HG03097 (cell line): ENCODE data around the gene NOD1.
"Not testable (repeated sequence)": the region's sequence is repeated elsewhere in the genome, so short reads cannot be mapped to it uniquely, and the experiment has no call there.

Experiments used
- ATAC-seq: cut with Tn5 transposase; IDR thresholded peaks from one replicate; pipeline ENCODE4 v1.9.1; 2021; ENCODE audit not compliant: unreplicated experiment, low FRiP score

Gene NOD1

DNA sequence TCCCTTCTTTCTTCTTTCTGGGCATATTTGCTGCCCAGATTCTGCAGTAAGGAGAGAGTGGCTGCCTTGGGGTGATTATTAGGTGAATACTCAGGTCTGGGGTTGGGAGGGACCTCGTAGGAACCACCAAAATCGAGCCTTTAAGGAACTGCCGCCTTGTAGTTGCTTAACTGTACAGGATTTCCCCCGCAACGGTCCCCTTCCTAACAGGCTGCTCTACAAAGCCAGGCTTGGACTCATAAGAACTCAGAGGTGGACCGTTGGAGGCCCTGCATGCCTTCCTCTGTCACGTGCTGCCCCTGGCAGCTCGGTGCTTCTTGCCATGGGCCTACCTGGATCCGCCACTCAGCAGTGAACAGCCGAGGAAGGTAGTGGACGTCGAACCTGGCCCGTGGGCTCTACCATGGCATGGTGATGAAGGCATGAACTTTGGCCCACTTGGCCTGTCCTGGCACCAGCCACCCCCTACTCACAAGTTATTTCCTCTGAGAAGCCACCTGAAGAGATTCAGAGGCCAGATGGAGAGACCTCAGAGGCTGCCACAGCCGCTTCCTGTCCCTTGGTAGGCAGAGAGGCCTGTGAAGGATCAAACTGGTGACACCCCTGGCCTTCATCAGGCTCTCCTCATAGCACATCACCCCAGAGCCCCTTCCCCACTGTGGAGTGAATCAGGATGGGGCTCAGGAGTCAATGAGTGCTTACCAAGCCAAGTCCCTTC, 54.6 kb downstream of the NOD1 start:
- no peak for ATAC-seq

DNA sequence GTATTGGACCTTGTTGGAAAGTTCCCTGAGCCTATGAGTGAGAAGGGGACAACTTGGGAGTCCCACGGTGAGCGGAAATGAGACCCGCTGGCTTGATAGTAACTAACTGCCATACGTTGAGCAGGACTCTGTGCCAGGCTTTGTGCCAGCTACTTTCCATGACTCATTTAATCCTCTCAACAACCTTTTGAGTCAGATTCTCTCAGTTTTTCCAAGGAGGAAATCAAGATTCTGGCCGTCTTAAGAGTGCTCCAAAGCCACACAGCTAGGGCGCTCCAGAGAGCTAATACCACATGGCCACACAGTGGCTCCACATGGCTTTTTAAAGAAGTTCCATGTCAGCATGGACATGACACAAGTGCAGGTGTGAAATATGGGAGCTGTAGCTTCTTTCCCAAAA, 55.7 kb downstream of the NOD1 start:
- ATAC-seq, result no peak

DNA sequence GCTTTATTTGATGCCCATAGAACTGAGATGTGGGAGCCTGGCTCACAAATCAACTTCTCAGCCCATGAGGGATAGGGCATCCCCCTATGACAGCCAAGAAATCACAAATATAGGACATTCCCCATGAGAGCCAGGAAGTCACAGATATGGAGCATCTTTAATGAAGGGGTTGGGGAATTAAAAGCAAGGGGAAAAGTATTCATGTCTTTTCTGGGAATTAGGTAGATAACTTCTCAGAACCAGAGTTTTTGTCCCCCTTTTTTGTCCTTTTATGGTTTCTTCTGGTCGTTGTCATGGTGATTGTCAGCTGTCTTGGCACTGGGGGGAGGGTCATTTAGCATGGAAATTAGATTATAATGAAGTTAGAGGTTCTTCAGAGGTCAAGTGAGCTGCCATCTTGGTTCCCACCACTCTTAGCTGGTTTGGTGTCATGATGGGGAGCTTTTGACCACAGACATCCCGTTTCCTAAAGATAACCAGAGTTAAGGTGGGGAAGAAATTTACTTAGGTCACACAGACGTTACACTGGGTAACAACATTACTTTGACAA, 56.9 kb downstream of the NOD1 start:
- no peak for ATAC-seq

DNA sequence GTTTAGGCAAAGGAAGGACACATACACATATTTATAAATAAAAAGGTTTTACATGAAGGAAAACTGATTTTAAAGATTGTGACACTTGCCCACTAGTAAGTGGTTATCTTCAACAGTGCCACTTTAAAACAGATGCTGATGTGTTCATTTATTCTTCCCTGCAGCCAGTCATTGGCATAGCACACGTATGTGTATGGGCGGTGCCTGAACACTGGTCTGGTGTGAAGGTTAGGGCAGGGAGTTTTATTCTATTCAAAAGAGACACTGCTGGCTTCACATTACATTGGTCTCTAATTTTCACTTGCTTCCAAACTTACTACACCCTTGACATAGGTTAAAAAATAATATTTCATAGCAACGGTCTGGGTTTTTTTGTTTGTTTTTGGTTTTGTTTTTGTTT, 57.9 kb downstream of the NOD1 start:
- no peak for ATAC-seq

DNA sequence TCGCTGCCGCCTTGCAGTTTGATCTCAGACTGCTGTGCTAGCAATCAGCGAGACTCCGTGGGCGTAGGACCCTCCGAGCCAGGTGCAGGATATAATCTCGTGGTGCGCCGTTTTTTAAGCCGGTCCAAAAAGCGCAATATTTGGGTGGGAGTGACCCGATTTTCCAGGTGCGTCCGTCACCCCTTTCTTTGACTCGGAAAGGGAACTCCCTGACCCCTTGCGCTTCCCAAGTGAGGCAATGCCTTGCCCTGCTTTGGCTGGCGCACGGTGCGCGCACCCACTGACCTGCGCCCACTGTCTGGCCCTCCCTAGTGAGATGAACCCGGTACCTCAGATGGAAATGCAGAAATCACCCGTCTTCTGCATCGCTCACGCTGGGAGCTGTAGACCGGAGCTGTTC, 58.5 kb downstream of the NOD1 start:
- ATAC-seq, result not testable (repeated sequence)

DNA sequence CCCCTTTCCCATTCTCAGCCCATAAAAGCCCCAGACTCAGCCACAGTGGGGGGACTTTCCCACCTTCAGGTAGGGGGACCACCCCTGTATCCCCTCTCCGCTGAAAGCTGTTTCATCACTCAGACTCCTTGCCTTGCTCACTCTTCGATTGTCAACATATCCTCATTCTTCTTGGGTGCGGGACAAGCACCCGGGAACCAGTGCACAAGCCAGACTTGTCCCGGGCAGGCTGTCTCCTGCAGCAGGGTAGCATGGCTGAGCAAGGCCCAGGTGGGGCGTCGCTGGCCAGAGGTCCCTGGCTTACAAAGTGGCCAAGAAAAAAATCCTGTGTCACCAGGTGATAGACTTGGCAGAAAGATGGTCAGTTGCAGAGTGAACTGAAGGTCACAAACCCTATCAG, 64.7 kb downstream of the NOD1 start:
- ATAC-seq, result no peak

DNA sequence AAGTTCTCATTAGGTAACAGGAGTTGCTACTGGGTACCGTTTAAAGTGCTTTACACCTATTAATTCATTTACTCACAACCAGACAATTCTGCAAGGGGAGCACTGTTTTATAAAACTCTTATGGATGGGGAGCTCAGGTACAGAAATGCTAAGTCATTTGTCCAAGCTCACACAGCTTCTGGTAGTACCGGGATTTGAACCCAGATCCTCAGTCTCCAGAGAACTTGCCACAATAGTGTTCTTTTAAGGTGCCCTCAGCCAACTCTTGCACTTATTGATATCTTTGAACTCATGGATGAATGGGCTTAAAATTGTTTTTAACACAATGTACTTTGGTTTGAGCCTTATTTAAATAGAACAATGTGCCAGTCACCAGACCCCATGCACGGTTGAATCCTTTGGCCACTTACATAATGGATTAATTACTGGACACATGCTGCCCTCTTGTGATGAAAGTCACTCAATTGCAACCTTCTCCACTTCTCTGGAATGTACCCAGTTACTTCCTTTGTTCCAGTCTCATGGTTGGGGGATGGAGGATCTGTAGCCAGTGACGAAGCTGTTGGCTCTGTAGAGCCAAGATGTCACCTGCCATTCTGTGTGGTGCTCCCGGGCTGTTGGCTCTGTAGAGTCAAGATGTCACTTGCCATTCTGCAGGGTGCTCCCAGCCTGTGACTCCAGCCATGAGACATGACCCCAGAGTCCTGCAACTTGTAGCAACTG, 65.6 kb downstream of the NOD1 start:
- no peak for ATAC-seq

DNA sequence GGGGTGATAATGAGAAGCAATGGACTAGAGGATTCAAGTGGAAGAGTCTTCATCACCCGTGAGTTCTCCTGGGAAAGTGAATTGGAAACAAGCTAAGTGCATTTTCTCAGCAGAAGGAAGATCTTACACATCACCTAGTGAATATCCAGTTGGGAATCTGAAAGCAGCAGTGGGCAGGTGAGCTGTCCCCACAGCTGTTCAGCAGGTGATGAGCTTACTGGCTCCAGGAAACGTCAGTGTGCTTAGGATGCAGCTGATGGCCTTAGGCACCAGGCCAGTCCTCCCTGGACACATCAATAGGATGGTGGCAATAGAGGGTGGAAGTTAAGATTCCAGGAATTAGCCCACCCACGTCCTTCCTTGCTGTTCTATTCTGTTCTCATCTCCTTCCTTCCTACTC, 66.7 kb downstream of the NOD1 start:
- no peak for ATAC-seq

DNA sequence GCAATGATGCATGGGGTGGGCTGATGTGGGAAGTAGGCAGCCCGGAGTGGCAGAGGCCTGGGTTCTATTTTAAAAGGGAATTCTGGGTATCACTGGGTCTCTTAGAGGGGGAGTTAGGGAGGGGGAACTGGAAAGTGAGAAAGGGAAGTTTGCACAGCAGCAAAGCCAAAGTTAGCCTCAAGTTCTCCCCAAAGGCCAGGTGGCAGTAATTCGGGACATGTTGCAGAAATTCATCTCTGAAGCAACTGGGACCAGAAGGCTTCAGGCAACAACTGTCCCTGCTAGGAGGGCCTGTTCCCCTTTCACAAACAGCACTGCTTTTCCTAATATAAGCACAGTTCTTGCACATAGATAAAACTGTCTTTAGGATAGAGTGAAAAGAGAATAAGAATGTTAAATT, 67.4 kb downstream of the NOD1 start:
- ATAC-seq, result no peak

DNA sequence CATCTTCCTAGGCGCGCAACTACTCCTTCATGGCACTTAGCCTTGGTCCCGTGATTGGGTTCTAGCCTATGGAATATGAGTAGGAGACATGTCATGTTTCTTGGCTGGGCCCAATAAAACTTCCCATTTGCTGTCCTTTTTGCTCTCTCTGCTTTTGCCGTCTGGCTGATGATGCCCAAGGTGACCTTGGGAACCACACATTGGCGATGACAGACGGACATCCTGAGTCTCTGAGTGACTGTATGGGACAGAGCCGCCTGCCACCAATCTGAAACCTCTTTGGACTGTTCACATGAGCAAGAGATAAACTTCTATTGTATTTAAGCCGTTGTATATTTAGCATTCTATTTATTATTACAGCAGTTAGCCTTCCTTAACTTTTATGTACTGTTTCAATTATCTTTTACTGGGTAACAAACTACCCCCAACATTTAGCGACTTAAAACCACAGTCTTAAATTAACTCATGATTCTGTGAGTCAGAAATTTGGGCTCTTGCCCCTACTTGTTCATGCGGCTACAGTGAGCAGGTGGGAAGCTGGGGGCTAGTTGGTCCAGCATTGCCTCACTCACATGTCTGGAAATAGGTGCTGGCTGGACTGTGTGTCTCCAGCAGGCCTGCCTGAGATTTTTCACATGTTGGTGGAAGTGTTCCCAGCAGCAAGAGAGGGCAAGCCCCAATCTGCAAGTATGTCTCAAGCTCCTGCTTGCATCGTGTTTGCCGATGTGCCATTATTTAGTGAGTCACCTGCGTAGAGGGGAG, 71.7 kb downstream of the NOD1 start:
- ATAC-seq, result no peak

DNA sequence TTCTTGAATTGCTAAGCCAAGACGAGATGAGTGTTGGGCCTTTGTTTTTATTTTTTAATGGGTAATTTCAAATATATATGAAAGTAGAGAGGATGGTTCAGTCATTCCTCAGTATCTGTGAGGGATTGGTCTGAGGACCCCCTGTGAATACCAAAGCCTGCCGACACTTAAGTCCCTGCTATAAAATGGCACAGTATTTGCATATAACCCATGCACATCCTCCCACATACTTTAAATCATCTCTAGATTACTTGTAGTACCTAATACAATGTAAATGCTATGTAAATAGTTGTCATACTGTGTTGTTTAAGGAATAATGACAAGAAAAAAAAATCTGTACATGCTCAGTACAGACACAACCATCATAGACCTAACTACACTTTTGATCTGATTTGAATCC, 73.4 kb downstream of the NOD1 start:
- ATAC-seq, result no peak

DNA sequence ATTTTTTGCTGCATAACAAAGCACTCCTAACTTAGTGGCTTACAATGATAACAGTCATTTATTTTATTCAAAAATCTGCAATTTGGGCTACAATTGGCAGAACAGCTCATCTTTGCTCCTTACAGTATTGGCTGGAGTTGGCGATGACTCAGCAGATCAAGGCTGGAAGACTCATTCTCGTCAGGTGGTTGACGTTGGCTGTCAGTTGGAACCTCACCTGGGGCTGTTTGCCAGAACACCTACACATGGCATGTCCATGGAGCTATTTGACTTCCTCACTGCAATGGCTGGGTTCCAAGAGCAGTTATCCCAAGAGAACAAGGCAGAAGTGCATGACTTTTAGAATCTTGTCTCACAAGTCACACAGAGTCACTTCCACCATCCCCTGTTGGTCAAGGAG, 75.1 kb downstream of the NOD1 start:
- ATAC-seq, result no peak

DNA sequence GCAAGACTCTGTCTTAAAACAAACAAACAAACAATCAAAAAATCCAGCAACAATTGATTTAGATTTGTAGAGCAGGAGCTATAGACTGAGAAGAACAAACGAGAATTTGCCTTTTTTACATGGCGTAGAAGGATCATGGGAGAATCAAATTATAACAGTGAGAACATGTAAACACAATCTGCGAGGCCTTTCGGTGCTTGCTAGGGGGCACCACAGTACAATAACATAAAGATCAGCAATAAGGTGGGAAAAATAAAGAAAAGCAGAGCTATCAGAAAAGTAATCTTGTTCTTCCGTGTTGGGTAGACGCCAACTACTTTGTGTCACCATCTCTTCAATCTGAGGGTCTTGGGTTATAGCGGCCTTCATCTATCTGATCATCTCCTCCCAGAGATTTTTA, 82.2 kb downstream of the NOD1 start:
- no peak for ATAC-seq

DNA sequence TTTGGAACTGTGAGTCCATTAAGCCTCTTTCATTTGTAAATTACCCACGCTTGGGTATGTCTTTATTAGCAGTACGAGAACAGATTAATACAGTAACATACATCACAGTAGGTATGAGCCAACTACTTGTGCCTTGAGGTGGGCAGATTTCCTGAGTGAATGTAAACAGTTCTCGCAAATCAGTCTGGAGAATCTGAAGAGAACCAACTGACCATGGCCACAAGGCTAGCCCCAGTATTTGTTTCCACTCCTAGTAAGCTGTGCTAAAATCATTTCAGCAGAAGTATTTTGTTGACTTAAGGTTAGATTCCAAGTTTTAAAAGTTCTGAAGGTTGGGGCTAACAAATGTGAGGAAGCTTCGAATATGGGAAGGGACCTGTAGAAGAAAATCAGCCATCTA, 82.9 kb downstream of the NOD1 start:
- ATAC-seq, result no peak

DNA sequence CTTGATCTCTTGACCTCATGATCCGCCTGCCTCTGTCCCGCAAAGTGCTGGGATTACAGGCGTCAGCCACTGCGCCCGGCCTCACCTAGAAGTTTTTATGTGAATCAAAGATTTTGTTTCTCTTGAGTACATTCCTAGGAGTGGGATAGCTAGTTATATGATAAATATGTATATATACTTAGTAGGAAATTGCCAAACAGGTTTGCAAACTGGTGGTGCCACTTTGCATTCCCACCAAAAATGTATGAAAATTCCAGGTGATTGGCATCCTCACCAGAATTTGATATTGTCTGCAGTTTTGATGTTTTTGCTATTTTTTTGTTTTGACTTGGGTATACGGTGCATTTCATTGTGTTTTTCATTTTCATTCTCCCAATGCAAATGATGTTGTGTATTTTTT, 86.8 kb downstream of the NOD1 start:
- ATAC-seq, result no peak

DNA sequence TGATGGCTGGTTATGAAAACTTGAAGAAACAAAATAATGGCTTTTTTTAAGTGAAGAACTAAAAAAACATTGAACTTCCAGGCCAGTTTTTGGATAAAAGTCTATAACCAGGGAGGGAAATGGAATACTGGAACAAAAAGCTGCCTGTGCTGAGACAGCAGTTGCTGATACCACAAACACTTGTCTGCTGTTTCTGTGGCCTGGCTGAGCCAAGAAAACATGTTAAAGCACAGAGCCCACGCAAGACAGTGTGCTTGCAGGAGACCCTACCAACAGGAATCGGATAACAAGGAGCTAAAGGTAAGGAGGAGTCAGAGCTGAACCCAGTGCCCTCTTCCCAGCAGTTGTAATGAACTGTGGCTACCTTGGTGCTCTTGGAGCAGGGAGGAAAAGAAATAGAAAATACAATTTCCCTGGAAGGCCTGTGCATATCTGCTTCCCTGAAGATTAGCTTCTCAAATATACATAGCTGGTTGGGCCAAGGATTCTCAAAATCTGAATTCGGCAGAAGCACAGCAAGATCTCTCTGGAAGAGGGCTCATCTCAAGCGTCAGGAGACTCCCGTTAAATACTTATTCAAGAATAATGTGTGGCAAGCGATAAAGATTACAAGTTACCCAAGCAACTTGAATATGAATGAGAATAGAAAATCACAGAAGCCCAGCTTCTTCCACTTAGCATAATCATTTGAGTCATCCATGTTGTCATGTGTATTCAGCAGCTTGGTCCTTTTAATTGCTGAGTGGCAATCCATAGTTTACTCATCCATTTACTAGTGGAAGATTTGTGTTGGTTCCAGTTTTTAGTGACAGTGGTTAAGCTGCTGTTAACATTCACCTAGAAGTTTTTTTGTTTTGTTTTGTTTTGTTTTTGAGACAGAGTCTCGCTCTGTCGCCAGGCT, 87.6 kb downstream of the NOD1 start:
- no peak for ATAC-seq

DNA sequence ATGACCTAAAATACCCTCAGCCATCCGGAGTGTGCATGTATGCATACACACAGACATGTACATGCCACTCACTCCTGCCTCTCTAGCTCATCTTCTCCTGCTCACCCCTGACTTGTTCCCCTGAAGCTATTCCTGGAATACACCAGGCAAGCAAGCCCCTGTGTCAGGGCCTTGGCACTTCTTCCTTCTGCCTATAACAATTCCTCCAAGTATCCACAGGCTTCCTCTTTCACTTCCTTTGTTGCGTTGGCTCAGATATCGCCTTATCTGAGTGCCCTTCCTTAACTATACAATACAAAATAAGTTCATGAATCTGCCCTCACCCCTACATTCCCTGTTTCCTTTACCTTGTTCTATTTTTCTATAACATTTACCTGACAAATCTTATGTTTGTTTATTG, 88.8 kb downstream of the NOD1 start:
- no peak for ATAC-seq

DNA sequence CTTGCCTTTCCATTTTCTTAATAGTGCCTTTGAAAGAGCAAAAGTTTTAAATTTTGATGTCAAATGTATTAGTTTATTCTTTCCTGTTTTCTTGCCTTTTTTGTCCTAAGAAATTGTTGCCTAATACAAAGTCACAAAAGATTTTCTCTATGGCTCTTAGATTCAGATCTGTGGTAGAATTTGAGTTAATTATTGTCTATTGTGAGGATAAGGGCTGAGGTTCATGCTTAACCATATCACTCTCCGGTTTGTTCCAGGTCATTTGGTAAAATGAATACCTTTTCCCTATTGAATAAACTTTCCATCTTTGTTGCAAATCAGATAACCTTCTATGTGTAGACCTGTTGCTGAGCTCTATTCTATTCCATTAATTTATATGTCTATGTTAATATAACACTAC, 96.0 kb downstream of the NOD1 start:
- no peak for ATAC-seq

DNA sequence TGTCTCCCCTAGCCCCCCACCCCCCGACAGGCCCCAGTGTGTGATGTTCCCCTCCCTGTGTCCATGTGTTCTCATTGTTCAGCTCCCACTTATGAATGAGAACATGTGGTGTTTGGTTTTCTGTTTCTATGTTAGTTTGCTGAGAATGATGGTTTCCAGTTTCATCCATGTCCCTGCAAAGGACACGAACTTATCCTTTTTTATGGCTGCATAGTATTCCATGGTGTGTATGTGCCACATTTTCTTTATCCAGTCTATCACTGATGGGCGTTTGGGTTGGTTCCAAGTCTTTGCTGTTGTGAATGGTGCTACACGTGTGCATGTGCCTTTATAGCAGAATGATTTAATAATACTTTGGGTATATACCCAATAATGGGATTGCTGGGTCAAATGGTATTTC, 97.8 kb downstream of the NOD1 start:
- not testable (repeated sequence) for ATAC-seq

DNA sequence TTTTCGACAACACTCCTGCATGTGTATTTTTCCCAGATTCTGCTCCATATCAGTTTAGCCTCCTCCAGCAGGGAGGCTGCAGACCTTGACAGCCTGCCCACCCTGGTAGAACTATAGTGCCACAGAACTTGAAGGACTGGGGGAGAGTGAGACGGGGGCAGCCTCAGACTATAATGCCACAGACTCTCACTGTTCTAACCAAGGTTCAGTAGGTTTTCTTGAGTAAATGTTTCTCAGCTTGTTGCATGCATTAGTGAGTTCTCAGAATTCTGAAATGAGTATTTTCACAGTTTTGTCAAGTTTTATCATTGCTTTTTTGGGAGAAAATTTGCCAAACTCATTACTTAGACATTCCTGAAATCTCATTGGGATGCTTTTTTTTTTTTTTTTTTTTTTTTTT, 98.3 kb downstream of the NOD1 start:
- ATAC-seq, result no peak
